ENCODE measurements around the gene COX10.
"Not testable (repeated sequence)": the region's sequence is repeated elsewhere in the genome, so short reads cannot be mapped to it uniquely, and the experiment has no call there.

COX10 gene

DNA sequence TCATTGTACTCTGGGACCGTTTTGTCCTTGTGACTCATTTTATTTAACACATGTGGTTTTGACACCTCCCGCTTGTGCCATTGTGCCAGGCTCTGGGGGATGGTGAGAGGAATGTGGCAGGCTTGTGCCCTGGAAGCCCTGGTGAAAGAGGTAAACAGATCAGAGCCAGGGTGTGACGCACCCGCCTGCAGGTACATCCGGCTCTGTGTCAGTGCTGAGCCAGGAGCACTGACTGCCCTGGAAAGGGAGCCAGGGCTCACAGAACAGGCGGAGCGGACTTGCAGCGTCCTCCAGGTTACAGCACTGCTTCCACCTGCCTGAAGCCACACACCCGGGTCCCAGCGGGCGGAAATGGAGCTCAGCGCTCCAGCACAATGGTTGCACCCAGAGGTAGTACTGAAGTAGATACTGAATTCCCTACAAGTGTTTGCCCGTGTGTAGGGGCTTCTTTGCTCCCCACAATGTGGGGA is 136.7 kb downstream of the COX10 start:
- no peak for DNase-seq (ENCODE audit: low spot score)

DNA sequence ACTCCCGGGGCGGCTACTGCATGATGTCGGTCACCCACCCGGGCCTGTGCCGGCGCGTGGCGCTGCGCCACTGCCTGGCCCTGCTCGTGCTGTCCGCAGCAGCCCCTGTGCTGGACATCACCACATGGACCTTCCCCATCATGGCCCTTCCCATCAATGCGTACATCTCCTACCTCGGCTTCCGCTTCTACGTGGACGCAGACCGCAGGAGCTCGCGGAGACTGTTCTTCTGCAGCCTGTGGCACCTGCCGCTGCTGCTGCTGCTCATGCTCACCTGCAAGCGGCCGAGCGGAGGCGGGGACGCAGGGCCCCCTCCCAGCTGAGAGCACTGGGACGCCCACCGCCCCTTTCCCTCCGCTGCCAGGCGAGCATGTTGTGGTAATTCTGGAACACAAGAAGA is 137.6 kb downstream of the COX10 start:
- DNase-seq (ENCODE audit: low spot score) = no peak

DNA sequence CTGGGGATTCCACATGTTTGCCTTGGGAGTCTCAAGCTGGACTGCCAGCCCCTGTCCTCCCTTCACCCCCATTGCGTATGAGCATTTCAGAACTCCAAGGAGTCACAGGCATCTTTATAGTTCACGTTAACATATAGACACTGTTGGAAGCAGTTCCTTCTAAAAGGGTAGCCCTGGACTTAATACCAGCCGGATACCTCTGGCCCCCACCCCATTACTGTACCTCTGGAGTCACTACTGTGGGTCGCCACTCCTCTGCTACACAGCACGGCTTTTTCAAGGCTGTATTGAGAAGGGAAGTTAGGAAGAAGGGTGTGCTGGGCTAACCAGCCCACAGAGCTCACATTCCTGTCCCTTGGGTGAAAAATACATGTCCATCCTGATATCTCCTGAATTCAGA is 138.5 kb downstream of the COX10 start:
- DNase-seq (ENCODE audit: low spot score) = no peak

DNA sequence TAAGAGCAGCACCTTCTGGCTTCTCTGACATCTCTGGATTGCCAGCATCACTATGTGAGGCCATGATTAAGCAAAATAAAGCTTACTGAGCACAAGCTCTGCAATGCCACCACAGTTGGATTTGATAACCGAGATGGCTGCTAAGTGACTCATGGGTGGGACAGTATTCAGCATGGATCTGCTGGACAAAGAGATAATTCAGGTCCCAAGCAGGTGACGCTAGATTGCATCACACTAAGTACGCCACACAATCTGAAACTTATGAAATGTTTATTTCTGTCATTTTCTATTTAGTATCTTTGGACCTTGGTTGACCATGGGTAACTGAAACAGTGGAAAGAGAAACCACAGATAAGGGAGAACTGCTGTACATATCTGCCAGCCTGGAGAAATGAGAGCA is 139.9 kb downstream of the COX10 start:
- DNase-seq (ENCODE audit: low spot score) = no peak

DNA sequence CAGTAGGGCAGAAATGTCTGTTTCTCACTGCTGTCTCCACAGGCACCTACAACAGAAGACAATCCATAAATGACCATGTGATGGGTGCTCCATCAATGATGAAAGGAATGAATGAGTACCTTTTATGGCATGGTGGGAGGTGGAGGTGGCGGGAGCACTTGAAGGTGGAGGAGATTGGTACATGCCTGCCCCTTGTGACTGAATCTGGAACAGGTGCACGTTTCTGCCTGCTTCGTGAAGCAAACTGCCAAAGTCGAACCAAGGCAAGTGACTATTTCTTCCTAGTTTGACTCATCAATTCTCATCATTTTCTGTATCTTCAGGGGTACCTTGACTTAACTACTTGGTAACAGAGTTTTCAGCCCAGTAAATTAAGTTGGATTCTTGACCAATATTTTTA is 141.9 kb downstream of the COX10 start:
- DNase-seq (ENCODE audit: low spot score) = no peak

DNA sequence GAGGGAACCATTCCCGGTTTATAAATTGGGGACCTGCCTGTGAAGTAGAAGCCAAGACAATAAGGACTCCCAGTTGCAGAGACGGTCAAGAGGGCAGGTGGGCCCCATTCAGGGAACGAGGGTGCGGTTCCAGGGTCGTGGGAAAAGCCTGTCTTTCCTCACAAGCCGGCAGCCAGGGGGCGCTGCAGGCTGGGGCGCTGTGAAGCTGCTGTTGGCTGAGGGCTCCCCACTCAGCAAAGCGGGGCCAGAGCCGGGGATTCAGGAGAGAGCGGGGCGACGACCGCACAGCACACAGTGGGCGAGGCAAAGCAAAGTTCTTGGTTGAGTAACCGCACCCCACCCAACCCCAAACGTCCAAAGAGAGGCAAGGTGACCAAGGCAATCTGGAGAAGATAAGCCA is 142.5 kb downstream of the COX10 start:
- DNase-seq (ENCODE audit: low spot score) = peak; percentile 44

DNA sequence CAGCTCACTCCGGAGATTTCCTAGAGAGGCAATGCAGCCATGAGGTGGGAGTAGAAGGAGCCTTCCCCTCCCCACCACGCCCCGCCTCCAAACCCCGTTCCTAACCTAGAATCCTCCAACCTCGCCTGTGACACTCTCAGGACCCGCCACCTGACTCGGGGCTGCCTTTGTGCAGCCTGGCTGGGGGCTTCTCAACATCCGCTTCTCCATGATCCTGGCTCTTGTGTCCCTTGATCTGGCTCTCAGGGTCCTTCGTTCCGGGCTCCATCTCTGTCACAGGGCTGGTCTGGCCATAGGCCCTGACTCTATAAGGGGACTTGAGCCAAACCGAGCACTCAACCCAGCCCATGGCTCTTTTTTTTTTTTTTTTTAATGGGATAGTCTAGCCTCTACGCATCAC is 143.1 kb downstream of the COX10 start:
- DNase-seq (ENCODE audit: low spot score) = no peak

DNA sequence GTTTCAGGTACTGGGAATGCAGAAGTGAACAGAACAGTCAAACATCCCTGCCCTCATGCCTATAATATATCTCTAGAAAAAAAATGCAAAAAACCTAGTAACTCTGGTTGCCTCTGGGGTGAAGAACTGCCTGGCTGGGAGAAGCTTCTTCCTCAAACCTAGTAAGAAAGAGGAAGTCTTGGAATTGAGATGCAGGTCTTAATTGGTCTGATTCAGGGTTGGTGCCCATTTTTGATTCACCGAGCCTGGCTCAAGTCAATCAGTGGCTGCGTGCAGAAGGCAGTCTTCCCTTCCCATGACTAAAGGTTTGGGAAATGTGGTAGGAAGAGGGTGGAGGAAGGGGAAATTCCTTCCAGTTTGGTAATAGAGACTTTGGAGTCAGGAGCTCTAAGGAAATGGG is 145.0 kb downstream of the COX10 start:
- no peak for DNase-seq (ENCODE audit: low spot score)

DNA sequence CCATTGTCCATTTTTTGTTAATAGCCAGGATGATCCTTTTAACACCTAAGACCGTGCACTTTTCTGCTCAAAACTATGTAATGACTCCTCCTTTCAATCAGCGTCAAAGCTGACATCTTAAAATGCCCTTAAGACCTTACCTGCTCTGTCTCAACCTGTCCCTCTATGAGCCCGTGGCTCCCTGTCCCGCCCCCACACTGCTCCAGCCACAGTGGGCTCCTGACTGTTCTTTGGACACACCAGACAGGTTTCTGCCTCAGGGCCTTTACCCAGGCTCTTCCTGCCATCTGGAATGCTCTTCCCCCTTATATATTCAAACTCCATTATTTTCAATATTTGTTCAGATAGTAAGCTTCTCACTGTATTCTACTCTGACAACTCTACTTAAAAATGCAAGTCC is 153.3 kb downstream of the COX10 start:
- no peak for DNase-seq (ENCODE audit: low spot score)

DNA sequence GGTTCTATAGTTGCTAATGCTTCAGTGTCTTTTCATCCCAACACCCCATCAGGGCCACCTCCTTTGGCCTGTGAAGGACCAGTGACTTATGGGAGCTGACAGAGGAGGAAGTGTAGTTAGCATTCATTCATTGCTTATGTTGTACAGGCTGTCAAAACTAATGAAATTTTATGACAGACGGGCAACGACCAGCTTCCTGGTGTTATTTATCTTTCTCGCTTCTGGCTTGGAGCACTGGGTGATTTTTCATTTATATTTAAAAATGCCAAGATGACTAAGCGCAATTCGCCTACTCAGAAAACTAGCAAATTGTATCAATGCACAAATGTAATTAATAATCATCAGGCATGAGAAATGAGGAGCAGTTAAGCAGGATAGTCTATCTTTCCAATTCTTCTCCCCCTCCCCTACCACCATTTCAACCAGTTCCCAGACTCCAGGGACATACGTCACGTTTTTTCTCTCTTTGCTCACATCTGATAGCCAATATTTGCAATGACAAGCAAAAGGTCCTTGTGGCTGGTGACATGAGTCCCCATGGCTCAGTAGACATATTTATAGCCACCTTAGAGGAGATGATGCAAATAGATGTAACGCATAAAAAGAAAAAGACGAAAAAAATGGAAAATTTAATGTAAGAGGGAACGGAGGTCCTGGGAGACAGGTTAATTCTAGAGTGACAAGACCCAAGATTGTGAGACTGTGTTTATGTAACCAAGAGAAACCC is 156.1 kb downstream of the COX10 start:
- DNase-seq (ENCODE audit: low spot score) = no peak

DNA sequence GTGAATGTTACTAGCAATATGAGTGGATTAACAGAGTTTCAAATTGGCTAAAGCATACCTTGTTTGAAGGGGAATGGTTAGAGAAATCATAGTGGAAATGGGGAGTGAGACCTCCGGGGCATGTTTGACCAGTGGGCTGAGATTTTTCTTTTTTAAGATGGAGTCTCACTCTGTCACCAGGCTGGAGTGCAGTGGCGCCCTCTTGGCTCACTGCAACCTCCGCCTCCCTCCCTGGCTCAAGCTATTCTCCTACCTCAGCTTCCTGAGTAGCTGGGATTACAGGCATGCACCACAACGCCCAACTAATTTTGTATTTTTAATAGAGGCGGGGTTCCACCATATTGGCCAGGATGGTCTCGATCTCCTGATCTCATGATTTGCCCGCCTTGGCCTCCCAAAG is 157.7 kb downstream of the COX10 start:
- no peak for DNase-seq (ENCODE audit: low spot score)

DNA sequence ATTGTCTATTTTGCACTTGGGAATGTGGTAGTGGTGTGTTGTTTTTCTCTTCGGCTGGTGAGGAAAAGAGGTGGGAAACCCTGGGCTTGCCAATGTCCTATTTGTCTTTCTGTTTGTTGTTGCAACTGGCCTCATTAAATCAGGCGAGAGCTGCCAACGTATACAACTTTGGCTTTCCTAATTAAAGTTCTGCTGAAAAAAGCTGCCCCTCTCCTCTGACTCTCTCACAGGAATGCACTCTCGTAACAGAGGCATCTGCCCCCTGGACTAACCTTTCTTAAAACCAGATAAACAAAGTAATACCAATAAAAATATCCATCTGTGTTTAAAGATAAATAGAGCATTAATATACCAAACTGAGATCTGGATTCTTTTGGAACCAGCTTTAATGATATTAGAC is 159.6 kb downstream of the COX10 start:
- no peak for DNase-seq (ENCODE audit: low spot score)

DNA sequence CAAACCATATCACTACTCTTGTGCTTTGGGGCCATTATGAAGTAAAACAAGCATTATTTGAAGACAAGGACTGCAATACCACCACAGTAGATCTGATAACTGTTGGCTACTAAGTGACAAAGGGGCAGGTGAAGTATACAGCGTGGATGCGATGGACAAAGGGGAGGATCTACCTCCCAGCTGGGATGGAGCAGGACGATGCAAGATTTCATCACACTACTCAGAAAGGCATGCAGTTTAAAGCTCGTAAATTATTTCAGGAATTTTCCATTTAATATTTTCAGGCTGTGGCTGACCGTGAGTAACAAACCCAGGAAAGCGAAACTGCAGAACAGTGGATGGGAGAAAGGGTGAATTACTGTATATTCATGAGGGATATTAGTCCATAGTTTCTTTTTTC is 161.9 kb downstream of the COX10 start:
- not testable (repeated sequence) for DNase-seq (ENCODE audit: low spot score)

DNA sequence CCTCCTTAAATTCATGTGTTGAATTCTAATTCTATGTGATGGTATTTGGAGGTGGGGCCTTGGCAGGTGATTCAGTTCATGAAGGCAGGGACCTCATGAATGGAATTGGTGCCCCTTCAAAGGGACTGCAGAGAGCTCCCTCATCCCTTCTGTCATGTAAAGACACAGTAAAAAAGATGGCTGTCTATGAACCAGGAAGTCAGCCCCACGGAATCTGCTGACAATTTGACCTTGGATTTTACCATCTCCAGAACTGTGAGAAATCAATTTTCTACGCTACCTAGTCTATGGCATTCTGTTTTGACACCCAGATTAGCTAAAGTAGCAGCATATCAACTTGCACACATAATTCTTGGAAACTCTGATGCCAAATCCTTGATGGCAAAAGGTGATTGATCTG is 165.7 kb downstream of the COX10 start:
- DNase-seq (ENCODE audit: low spot score) = not testable (repeated sequence)

DNA sequence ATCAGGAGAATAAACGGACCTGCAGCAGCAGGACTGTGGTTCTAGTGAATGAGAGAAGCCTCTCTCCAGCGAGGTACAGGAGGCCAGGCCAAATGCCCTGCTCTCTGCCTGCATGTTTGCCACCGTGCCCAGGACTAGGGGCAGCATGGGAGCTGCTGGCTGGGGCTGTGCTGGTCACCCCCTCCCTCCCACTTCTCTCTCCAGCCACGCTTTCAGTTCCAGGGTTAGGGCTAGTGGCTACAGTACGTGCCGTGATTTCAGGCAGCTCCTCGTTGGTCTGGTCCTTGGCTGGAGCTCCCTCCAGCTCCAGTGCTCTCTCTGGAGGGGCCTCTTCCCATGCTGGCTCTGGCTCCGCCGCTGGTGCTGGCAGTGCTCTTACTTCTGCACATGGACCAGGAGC is 166.7 kb downstream of the COX10 start:
- DNase-seq (ENCODE audit: low spot score) = not testable (repeated sequence)

DNA sequence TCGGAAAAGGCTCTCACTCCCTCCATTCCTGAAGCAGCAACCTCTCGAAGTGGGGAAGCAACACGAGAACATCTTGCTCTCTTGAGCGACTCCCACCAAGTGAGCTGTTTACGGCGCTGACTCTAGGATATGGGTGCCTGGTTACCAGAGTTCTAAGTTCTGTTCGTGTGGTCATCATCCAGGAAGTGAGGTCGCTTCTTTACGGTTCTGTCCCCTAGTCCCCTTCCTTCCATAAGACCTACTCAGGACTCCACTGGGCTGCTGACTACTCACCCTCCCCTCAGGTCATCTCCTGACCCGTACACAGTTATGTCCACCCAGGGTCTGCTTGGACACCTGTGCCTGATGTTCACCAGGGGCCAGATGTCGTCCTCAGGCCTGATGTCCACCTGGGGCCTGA is 167.5 kb downstream of the COX10 start, which contains the start of gene CDRT15:
TSS of gene CDRT15 (minus strand) at position 101 of the 400 bp plus-strand sequence. CDS start at position 72, 29 bp downstream.
- DNase-seq (ENCODE audit: low spot score) = not testable (repeated sequence)

DNA sequence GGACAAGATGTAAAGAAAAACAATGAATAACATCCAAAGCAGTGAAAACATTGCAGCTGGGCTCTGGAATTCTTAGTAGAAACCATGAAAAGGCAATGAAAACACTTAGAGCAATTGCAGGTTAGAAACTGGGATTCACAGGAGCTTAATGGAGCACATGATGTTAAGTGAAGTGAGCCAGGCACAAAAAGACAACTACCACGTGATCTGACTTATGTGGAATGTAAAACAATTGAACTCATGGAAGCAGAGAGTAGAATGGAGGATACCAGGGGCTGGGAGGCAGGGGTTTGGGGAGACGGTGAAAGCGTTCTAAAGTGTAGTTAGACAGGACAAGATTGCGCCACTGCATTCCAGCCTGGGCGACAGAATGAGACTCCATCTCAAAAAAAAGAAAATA is 170.0 kb downstream of the COX10 start:
- not testable (repeated sequence) for DNase-seq (ENCODE audit: low spot score)

DNA sequence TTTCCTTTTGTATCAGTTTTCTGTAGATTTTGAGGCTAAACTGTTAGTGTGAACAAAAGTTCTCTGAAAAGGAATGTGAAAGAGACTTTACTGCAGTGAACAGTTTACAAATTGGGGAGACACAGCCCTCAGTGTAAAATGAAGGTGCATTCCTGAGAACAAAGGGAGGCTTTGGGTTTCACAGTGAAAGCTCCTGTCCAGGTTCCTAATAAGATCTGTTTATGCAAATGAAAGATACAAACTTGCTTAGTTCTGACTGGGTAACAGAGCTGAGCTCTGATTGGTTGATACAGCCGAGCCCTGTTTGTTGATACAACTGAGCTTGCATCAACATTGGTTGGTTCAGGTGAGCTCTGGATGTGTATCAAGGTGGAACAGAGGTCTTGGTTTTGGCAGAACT is 175.7 kb downstream of the COX10 start:
- DNase-seq (ENCODE audit: low spot score) = no peak

DNA sequence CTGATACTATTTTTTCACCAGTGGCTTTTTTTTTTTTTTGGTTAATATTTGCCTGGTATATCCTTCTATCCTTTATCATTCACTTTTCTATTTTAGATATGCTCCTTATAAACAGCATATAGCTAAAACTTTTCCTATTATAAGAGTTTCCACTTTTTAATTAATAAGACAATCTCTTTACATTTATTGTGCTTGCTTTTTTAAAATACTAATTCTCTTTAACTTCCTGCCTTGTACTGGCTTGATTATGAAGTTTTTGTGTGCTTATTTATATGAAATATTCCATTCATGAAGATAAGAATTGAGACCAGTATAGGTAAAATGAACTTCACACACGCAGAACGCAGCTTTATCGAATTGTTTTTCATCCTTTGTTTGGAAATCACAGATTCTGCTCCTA is 176.3 kb downstream of the COX10 start:
- no peak for DNase-seq (ENCODE audit: low spot score)
